ENCODE results near the gene EEF1A2. TPM values are rescaled to one million over a fixed set of nuclear protein-coding genes. Genes with fewer than 3 reads are reported as not detected.

The EEF1A2 gene
- total and polyA plus RNA-seq, 7 experiments from 2014 or later, result 0.08 to 1.5 (median 0.53) TPM; not detected in 2

GRCh38 chr20:63522981-63523611 is 24.2 kb upstream of the EEF1A2 start:
- peaks cover 0 to 10% (median 1%) of the 10 kb centered on the region in 11 donors for H3K9me3 Mint-ChIP-seq
- Histone ChIP-seq H3K27me3 (ENCODE audit: control insufficient read depth in 2 of 2, insufficient read depth in 2 of 2, low read length in 2 of 2) (no peaks in the 10 kb centered on the region), H3K27ac (ENCODE audit: low read depth, low read length) (no peak overlapping the region), H3K36me3 (ENCODE audit: control insufficient read depth in 2 of 3, insufficient read depth in 3 of 3, low read length in 3 of 3) (peaks cover 0 to 18% (median 8%) of the 10 kb centered on the region in 3 experiments), H3K4me1 (ENCODE audit: control insufficient read depth in 2 of 2, insufficient read depth in 2 of 2, low read length in 2 of 2) (peaks cover 11 to 14% of the 10 kb centered on the region in 2 donors), H3K4me3 (ENCODE audit: low read length) (no peak overlapping the region), H3K9me3 (ENCODE audit: control insufficient read depth in 2 of 3, low read length in 3 of 3) (peaks cover 0 to 9% (median 0%) of the 10 kb centered on the region in 3 experiments)
- intact Hi-C loops (cut with micrococcal nuclease), result loop anchor here (5.0 kb wide), 2 partner anchors 114 to 726 kb away; partner anchors contain the start of gene MRGBP (in 1 of the 2)
- ChIA-PET POLR2A (interaction anchor here (0.6 to 5.5 kb wide), 9 partner anchors 14 to 457 kb away, joined by 3 to 89 read pairs (median 5); partner anchors contain the start of genes PRPF6, PTK6 and TPD52L2), CTCF (interaction anchor here (0.8 to 1.1 kb wide), 2 partner anchors 13 to 15 kb away, joined by 3 read pairs; partner anchors contain the start of gene PTK6)
- peaks cover 0 to 2% (median 0%) of the 10 kb centered on the region in 5 donors for H3K27me3 Mint-ChIP-seq
- H3K27ac Mint-ChIP-seq, result peak overlapping the region in 5 of 9 donors; percentile 10 to 64 (median 41)
- H3K36me3 Mint-ChIP-seq, result peaks cover 0 to 25% (median 9%) of the 10 kb centered on the region in 5 donors
- DNase-seq, result no peak
- H3K4me1 Mint-ChIP-seq, result peaks cover under 1 to 22% (median 9%) of the 10 kb centered on the region in 7 donors
- no peak for ATAC-seq
- H3K4me3 Mint-ChIP-seq, result peak overlapping the region in 6 of 10 donors; percentile 25 to 88 (median 64)

DNA sequence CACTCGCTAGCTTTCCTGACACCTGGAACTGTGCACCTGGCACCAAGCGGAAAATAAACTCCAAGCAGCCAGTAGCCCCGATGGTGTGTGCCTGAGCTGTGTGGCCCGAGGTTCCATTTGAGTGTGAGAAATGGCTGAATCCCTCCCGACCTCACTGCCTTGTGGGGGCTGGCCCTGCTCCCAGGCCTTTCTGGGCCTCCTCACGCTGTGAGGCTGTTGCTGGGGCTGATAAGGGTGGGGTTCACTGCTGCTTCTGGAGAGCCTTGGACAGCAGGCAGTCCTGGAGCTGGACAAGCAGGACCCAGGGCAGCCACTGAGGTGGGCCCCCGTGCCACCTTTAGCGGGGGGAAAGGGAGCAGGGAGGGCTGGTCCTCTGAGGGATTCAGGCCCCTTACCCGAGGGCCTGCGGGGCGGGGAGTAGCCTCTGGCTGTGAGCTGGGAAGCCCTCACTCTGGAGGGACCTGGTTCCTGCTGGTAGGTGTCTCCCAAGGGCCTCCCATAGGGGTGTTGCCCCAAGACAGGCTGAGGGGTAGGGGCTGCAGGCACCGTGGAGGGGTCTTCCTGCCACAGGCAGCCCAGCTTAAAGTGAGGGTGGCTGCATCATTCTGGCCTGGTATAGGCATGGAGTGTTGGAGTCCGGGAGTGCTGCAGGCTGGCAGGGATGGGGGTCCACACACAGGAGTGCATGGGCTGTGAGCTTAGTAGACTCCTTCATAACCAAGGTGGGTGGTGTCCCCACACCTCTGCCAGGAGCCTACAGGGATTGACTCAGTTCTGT is 23.4 kb upstream of the EEF1A2 start:
- no peaks in the 10 kb centered on the region for H3K27me3 ChIP-seq (ENCODE audit: control insufficient read depth in 2 of 2, insufficient read depth in 2 of 2, low read length in 2 of 2)
- Mint-ChIP-seq H3K36me3 (peaks cover 0 to 25% (median 9%) of the 10 kb centered on the region in 5 donors), H3K27ac (peak overlapping the region in 5 of 9 donors; percentile 10 to 81 (median 76)), H3K9me3 (peaks cover 0 to 10% (median 1%) of the 10 kb centered on the region in 11 donors), H3K4me3 (peak overlapping the region; percentile 51 to 88 (median 64)), H3K27me3 (peaks cover 0 to 4% (median 0%) of the 10 kb centered on the region in 5 donors), H3K4me1 (peaks cover 4 to 22% (median 9%) of the 10 kb centered on the region in 7 donors)
- peaks cover 11 to 14% of the 10 kb centered on the region in 2 donors for H3K4me1 ChIP-seq (ENCODE audit: control insufficient read depth in 2 of 2, insufficient read depth in 2 of 2, low read length in 2 of 2)
- ChIA-PET CTCF (interaction anchor here (0.8 kb wide), 1 partner anchor 15 kb away, joined by 3 read pairs; the partner anchor contains the start of gene PTK6), POLR2A (interaction anchor here (0.6 to 5.5 kb wide), 17 partner anchors 7 to 540 kb away, joined by 3 to 89 read pairs (median 5); partner anchors contain the start of genes GMEB2, PRPF6, PTK6 and TCEA2)
- DNase-seq, result no peak
- intact Hi-C loops (cut with micrococcal nuclease), result loop anchor here (5.0 kb wide), 2 partner anchors 115 to 725 kb away; partner anchors contain the start of gene MRGBP (in 1 of the 2)
- peaks cover 0 to 9% (median 0%) of the 10 kb centered on the region in 3 experiments for H3K9me3 ChIP-seq (ENCODE audit: control insufficient read depth in 2 of 3, low read length in 3 of 3)
- H3K36me3 ChIP-seq (ENCODE audit: control insufficient read depth in 2 of 3, insufficient read depth in 3 of 3, low read length in 3 of 3), result peaks cover 0 to 18% (median 8%) of the 10 kb centered on the region in 3 experiments
- H3K27ac ChIP-seq (ENCODE audit: low read depth, low read length), result peak overlapping the region; percentile 35
- no peak overlapping the region for H3K4me3 ChIP-seq (ENCODE audit: low read length)
- no peak for ATAC-seq

GRCh38 chr20:63521602-63522001 is 22.7 kb upstream of the EEF1A2 start:
- H3K9me3 ChIP-seq (ENCODE audit: control insufficient read depth in 2 of 3, low read length in 3 of 3), result peaks cover 0 to 9% (median 0%) of the 10 kb centered on the region in 3 experiments
- peaks cover 0 to 4% (median 0%) of the 10 kb centered on the region in 5 donors for H3K27me3 Mint-ChIP-seq
- H3K27me3 ChIP-seq (ENCODE audit: control insufficient read depth in 2 of 2, insufficient read depth in 2 of 2, low read length in 2 of 2), result no peaks in the 10 kb centered on the region
- DNase-seq (no peak), ATAC-seq (no peak)
- peaks cover 11 to 14% of the 10 kb centered on the region in 2 donors for H3K4me1 ChIP-seq (ENCODE audit: control insufficient read depth in 2 of 2, insufficient read depth in 2 of 2, low read length in 2 of 2)
- H3K4me3 ChIP-seq (ENCODE audit: low read length), result peak overlapping the region; percentile 86
- H3K36me3 Mint-ChIP-seq, result peaks cover 0 to 23% (median 9%) of the 10 kb centered on the region in 5 donors
- ChIA-PET CTCF (interaction anchor here (1.2 to 1.4 kb wide), 2 partner anchors 16 to 25 kb away, joined by 5 to 8 read pairs; partner anchors contain the start of gene PTK6), POLR2A (interaction anchor here (0.6 to 5.5 kb wide), 29 partner anchors 8 to 556 kb away, joined by 3 to 89 read pairs (median 4); partner anchors contain the start of genes ARFRP1, GMEB2, HELZ2 and PRPF6)
- peak overlapping the region in 4 of 9 donors; percentile 51 to 81 (median 74) for H3K27ac Mint-ChIP-seq
- peaks cover 0 to 10% (median 1%) of the 10 kb centered on the region in 11 donors for H3K9me3 Mint-ChIP-seq
- peak overlapping the region; percentile 62 to 88 (median 79) for H3K4me3 Mint-ChIP-seq
- peaks cover 4 to 22% (median 9%) of the 10 kb centered on the region in 7 donors for H3K4me1 Mint-ChIP-seq
- intact Hi-C loops (cut with micrococcal nuclease), result loop anchor here (1.0 to 5.0 kb wide), 3 partner anchors 16 to 724 kb away; partner anchors contain the start of genes MRGBP (in 1 of the 2) and PTK6 (in 1 of the 2)
- peak overlapping the region; percentile 88 for H3K27ac ChIP-seq (ENCODE audit: low read depth, low read length)
- H3K36me3 ChIP-seq (ENCODE audit: control insufficient read depth in 2 of 3, insufficient read depth in 3 of 3, low read length in 3 of 3), result peaks cover 0 to 18% (median 8%) of the 10 kb centered on the region in 3 experiments

DNA sequence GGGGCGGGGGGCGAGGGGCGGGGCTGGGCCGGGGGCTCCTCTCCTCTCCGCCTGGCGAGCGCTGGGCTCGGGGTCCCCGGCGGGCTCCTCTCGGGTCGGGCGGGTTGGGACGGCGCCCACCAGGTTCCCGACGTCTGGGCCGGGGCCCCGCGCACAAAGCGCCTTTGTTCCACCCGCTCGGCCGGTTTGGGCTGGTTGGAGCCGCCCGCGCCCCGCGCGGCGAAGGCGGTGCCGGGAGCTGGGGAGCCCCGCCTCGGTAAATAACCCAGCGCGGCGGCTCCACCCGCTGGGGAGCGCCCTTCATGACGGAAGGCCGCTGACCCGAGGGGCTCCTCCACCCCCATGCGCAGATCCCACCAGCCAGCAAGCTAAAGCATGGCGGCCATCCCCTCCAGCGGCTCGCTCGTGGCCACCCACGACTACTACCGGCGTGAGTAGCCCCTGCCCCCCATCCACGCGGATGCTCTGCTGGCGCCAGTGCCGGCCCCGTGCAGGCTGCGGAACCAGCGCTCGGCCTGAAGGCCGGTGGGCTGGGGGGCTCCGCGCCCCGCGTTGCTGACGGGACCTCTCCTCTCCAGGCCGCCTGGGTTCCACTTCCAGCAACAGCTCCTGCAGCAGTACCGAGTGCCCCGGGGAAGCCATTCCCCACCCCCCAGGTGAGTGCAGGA is 22.2 kb upstream of the EEF1A2 start:
- Mint-ChIP-seq H3K9me3 (peaks cover 0 to 10% (median 1%) of the 10 kb centered on the region in 11 donors), H3K36me3 (peaks cover 0 to 23% (median 9%) of the 10 kb centered on the region in 5 donors), H3K4me3 (peak overlapping the region; percentile 65 to 88 (median 79)), H3K27me3 (peaks cover 0 to 4% (median 0%) of the 10 kb centered on the region in 5 donors), H3K27ac (peak overlapping the region in 6 of 9 donors; percentile 41 to 81 (median 66)), H3K4me1 (peaks cover 4 to 22% (median 9%) of the 10 kb centered on the region in 7 donors)
- CTCF ChIA-PET, result interaction anchor here (1.2 to 1.4 kb wide), 2 partner anchors 17 to 25 kb away, joined by 5 to 8 read pairs; partner anchors contain the start of gene PTK6
- H3K4me3 ChIP-seq (ENCODE audit: low read length), result peak overlapping the region; percentile 86
- intact Hi-C loops (cut with micrococcal nuclease), result loop anchor here (1.0 to 5.0 kb wide), 12 partner anchors 16 to 724 kb away; partner anchors contain the start of genes PTK6 (in 2 of the 2), GMEB2 (in 1 of the 2), MRGBP (in 1 of the 2) and RGS19 (in 1 of the 2)
- H3K27me3 ChIP-seq (ENCODE audit: control insufficient read depth in 2 of 2, insufficient read depth in 2 of 2, low read length in 2 of 2), result no peaks in the 10 kb centered on the region
- H3K27ac ChIP-seq (ENCODE audit: low read depth, low read length), result peak overlapping the region; percentile 88
- POLR2A ChIA-PET, result interaction anchor here (0.6 to 5.5 kb wide), 27 partner anchors 9 to 557 kb away, joined by 3 to 89 read pairs (median 4); partner anchors contain the start of genes ARFRP1, GMEB2, HELZ2 and PTK6
- peaks cover 0 to 18% (median 8%) of the 10 kb centered on the region in 3 experiments for H3K36me3 ChIP-seq (ENCODE audit: control insufficient read depth in 2 of 3, insufficient read depth in 3 of 3, low read length in 3 of 3)
- peaks cover 11 to 14% of the 10 kb centered on the region in 2 donors for H3K4me1 ChIP-seq (ENCODE audit: control insufficient read depth in 2 of 2, insufficient read depth in 2 of 2, low read length in 2 of 2)
- peak; percentile 44 to 81 (median 72) for DNase-seq
- ATAC-seq, result peak; percentile 62
- H3K9me3 ChIP-seq (ENCODE audit: control insufficient read depth in 2 of 3, low read length in 3 of 3), result peaks cover 0 to 9% (median 0%) of the 10 kb centered on the region in 3 experiments

DNA sequence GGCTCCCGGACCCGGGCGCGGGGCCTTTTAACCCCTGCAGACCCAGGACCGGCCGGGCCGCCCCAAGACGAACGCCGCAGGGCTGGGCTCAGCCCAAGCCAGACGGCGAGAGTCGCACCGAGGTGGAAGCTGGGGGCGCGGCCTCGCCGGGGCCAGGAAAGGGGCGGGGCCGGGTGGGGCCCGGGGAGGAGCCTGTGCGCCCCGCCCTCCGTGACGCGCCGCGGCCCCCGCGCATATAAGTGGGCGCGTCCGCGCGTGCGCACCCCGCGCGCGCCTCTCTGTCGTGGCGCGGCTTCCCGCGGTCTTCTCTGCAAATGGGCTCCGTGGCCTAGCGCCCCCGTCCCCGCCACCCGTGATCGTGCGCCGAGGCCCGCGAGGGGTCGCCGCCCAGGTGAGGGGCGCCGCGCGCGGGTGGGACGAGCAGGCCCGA is 21.6 kb upstream of the EEF1A2 start, which contains the start of gene PPDPF:
PPDPF (plus strand) TSS at position 262 of the 430 bp plus-strand sequence. CDS start 544 bp downstream, outside the sequence.
- peak within 1 kb of the TSS; percentile 88 for H3K27ac ChIP-seq (ENCODE audit: low read depth, low read length)
- H3K4me3 Mint-ChIP-seq, result peak within 1 kb of the TSS; percentile 65 to 89 (median 81)
- H3K4me3 ChIP-seq (ENCODE audit: low read length), result peak within 1 kb of the TSS; percentile 86
- POLR2A ChIA-PET, result interaction anchor here (0.6 to 5.5 kb wide), 20 partner anchors 9 to 557 kb away, joined by 3 to 89 read pairs (median 4); partner anchors contain the start of genes ARFRP1, GMEB2, PTK6 and RTEL1
- ATAC-seq, result peak; percentile 96
- intact Hi-C loops (cut with micrococcal nuclease), result loop anchor here (1.0 to 5.0 kb wide), 12 partner anchors 17 to 723 kb away; partner anchors contain the start of genes GMEB2 (in 1 of the 2), MRGBP (in 1 of the 2), PTK6 (in 1 of the 2) and RGS19 (in 1 of the 2)
- H3K27me3 Mint-ChIP-seq, result peaks cover 0 to 7% (median 0%) of the 10 kb centered on the region in 5 donors
- peaks cover 0 to 10% (median 1%) of the 10 kb centered on the region in 11 donors for H3K9me3 Mint-ChIP-seq
- peak within 1 kb of the TSS in 7 of 9 donors; percentile 51 to 88 (median 79) for H3K27ac Mint-ChIP-seq
- H3K36me3 Mint-ChIP-seq, result peaks cover 0 to 23% (median 9%) of the 10 kb centered on the region in 5 donors
- peak; percentile 76 to 92 (median 84) for DNase-seq
- H3K4me1 Mint-ChIP-seq, result peaks cover 4 to 22% (median 9%) of the 10 kb centered on the region in 7 donors
- peaks cover 11 to 14% of the 10 kb centered on the region in 2 donors for H3K4me1 ChIP-seq (ENCODE audit: control insufficient read depth in 2 of 2, insufficient read depth in 2 of 2, low read length in 2 of 2)
- H3K27me3 ChIP-seq (ENCODE audit: control insufficient read depth in 2 of 2, insufficient read depth in 2 of 2, low read length in 2 of 2), result no peaks in the 10 kb centered on the region
- CTCF ChIA-PET, result interaction anchor here (1.2 to 1.4 kb wide), 2 partner anchors 17 to 24 kb away, joined by 5 to 8 read pairs; partner anchors contain the start of gene PTK6
- H3K36me3 ChIP-seq (ENCODE audit: control insufficient read depth in 2 of 3, insufficient read depth in 3 of 3, low read length in 3 of 3), result peaks cover 0 to 18% (median 8%) of the 10 kb centered on the region in 3 experiments
- peaks cover 0 to 9% (median 0%) of the 10 kb centered on the region in 3 experiments for H3K9me3 ChIP-seq (ENCODE audit: control insufficient read depth in 2 of 3, low read length in 3 of 3)
